DMS114 treated with DMSO at 0.1 percent for 48 hours (cell line): Measurements from ENCODE around the gene PRPF6.

Source experiments
- DNase-seq: peaks from one replicate; lab custom pipeline; 2025; ENCODE audit not compliant: unreplicated experiment; lab: John Stamatoyannopoulos, UW

The PRPF6 gene

GRCh38 chr20:64032706-64033624 lies 52.0 kb downstream of the PRPF6 start:
- no peak for DNase-seq

DNA sequence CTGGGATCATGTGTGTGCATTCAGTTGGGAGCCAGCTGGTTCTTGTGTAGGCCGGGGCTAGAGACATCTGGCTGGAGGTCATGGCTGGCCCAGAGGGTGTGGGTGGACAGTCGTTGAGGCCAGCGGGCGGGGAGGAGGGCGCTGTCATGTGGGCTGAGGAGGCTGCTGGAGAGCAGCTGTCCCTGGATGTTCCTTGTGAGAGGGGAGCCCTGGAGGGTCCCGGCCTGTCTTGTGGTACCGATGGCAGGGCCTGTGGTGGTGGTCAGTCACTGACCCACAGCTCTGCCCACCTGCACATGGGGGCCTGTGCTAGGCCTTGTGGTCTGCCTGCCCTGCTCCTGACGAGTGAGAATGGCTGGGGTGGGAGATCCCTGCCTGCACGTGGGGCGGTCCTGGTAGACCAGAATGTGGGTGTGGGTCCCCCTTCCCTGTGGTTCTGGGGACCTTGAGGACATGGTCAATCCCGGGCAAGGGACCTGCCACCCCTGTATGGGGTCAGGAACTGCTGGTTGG lies 53.1 kb downstream of the PRPF6 start:
- no peak for DNase-seq

- DNase-seq: no peak
Measured at GRCh38 chr20:64035066-64035932, 54.4 kb downstream of the PRPF6 start.

GRCh38 chr20:64035933-64036345 lies 55.0 kb downstream of the PRPF6 start, which contains the start of gene C20orf204:
Gene C20orf204 (plus strand): TSS chr20:64036182. CDS start chr20:64036324, 142 bp downstream.
- DNase-seq: no peak

- DNase-seq: no peak
Measured at GRCh38 chr20:64036346-64037198, 55.6 kb downstream of the PRPF6 start.

DNA sequence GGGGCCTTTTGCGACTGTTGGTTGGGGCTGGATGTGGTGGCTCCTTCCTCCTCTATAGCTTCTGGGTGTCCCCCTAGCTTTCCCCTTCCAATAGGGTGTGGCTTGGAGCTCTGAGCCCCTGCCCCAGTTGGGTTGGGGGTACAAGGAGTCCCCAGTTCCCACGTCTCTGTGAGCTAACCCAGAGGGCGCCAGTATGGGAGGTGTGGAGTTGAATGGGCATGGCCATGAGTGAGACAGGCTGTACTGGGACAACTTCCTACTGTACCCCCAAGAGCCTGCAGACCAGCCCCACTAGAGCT lies 56.2 kb downstream of the PRPF6 start:
- no peak for DNase-seq

DNA sequence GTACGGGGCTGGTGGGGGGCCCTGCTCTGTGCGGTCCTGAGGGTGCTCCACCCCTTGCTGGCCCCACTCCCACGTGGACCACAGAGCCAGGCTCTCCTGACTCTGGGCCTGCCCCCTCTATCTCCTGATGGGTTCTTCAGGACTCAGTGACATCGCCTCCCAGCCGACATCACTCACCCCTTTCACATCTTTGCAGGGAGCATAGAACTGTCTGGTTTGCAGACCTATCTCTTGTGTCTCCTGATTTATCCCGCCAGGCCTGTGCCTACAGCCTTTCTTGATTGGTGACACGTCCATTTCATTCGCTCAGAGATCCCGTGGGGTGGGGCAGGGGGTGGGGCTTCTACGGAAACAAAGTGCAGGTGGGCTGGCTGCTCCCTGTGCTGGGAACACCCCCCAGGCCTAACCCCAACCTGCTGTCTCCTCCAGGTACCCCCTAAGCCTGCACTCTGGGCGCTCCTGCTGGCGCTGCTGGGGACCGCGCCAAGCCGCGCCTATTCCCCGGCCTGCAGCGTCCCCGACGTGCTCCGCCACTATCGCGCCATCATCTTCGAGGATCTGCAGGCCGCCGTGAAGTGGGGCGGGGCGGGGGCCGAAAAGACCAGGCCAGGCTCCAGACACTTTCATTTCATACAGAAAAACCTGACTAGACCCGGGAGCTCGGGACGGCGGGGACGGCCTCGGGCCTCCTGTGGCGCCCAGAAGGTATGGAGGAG lies 56.7 kb downstream of the PRPF6 start:
- no peak for DNase-seq

DNA sequence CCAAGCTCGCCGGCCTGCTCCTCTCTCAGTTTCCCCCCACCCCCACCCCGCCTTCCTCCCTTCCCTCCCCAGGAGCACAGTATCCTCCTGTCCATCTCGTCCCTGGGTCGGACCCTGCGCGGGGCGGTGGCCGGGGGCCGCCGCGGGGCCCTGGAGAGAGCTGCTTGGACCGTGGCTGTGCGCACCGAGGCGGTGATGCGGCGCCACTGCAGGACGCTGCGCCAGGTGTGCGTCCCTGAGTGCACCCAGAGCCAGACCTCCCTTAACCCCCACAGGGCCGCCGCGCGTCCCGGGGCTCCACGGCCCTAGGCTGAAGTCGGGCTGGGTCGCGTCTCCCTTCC lies 57.3 kb downstream of the PRPF6 start:
- no peak for DNase-seq

GRCh38 chr20:64038565-64039292 lies 57.8 kb downstream of the PRPF6 start:
- DNase-seq: no peak

- no peak for DNase-seq
Measured at GRCh38 chr20:64039293-64040160, 58.6 kb downstream of the PRPF6 start.

DNA sequence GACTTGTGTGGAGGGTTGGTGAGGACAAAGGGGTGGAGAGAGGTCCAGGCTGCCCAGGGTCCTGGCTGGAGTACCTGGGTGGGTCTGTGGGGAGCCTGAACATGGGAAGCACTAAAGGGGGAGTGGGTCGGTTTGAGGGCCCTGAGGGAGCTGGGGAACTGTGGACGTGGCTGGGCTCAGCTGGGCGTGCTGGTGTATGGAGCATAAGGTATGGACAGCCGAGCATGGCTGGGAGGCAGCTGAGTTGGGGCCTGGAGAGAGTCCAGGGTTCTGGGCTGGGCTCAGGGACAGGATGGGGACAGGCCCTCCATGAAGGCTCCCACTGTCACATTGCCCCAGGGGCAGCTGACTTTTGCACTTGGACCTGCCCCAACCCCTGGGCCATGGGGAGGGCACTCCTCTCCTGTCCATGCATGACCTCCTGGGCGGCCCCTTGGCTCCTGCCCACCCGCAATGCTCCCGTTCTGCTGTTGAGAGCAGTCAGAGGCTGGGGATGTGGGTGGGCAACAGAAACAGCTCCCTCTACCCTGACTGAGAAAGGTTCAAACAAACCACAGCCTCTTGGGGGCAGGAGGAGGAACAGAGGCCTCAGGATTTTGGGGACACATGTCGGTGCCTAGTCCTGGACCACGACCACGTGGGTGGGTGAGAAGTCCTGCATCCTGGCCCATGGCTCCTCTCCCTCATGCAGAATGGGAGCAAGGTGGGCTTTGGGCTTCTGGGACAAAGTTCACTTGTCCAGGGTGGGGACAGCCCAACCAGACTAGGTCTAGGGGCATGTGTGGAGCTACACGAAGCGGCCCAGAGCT lies 59.5 kb downstream of the PRPF6 start:
- DNase-seq: no peak

DNA sequence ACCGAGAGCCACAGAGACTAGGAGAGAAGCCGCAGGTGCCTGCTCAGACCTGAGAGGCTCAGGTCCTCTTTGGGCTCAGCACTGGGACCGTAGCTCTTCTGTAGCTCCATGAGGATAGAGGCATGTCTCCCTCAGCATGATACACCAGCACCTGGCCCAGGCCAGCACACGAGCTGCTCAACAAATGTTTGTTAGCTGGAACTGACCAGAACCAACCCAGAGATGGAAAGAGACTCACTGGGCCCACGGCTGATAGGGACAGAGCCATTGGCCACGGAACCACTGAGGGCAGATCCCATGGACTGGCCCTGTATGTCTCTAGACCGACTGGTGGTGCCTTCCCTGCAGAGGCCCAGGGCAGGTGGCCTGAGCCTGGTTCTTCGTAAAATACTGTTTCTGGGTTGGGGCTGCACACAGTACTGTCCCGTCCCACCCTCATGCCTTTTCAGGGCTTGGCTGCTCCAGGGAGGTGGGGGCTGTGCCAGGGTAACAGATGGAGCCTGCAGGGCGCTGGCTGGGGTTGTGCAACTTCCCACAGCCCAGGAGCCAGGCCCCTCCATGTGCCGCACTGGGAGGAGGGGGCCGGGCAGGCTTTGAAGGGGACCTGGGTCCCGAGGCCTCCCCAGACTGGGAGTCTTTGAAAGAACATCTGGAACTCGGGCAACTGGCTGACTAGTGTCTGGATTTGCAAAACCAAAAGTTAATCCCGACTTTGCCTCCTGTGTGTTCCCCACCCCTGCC lies 60.3 kb downstream of the PRPF6 start:
- no peak for DNase-seq

DNA sequence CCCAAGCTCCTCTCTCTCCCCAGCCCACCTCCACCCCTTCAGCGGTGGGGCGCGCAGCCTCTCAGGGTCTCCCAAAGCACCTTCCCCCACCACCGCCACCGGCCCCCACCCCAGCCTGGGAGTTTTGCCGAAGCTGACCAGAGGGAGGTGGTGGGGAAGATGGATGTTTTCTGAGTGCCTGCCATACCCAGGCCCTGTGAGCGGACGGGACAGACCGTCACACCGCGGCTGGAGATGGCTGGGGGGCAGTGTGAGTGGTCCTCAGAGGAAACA lies 60.8 kb downstream of the PRPF6 start:
- no peak for DNase-seq

DNA sequence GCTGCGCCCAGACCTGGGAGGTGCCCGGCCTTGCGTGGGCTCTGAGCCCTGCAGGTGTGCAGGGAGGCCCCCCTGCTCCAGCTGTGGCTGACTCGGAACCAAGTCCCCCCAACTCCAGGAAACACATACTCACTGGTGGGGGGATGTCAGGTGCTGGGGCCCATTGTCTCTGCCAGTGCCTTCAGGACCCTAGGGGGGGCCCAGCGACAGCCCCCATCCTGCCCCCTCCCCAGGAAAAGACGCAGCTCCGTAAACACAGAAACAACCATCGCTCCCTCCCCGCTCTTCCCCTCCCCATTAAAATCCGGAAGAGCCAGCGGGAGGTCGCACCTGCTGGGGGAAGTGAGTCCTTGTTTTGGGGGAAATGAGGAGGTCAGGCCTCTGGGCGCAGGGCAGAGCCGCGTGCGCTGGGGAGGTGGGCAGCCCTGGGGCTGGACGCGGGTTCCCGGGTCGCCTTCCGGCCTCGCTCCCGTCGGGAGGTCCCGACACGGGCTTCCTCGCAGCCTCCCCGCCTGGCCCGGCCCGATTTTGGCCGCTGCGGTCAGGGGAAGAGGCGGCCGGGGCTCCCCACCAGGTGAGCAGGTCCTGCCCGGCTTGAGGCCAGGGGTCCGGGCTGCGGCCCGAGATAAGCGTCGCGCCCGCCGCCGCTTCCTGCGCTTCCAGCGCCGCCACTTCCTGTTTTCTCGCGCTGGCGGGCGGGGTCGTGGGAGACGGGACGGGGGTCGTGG lies 61.3 kb downstream of the PRPF6 start:
- no peak for DNase-seq

DNA sequence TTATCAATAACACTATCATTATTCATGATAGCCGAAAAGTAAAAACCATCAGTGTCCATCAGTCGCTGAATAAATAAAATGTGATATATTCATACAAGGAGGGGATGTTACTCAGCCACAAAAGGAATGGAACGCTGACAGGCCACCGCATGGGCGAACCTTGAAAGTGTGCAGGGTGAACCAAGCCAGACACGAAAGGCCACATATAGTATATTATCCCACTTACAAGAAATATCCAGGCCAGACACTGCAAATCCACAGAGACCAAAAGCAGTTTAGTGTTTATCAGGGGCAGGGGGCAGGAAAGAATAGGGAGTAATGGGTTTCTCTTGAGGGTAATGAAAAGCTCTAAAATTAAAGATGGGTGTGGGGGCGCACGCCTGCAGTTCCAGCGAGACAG lies 62.8 kb downstream of the PRPF6 start:
- no peak for DNase-seq

DNA sequence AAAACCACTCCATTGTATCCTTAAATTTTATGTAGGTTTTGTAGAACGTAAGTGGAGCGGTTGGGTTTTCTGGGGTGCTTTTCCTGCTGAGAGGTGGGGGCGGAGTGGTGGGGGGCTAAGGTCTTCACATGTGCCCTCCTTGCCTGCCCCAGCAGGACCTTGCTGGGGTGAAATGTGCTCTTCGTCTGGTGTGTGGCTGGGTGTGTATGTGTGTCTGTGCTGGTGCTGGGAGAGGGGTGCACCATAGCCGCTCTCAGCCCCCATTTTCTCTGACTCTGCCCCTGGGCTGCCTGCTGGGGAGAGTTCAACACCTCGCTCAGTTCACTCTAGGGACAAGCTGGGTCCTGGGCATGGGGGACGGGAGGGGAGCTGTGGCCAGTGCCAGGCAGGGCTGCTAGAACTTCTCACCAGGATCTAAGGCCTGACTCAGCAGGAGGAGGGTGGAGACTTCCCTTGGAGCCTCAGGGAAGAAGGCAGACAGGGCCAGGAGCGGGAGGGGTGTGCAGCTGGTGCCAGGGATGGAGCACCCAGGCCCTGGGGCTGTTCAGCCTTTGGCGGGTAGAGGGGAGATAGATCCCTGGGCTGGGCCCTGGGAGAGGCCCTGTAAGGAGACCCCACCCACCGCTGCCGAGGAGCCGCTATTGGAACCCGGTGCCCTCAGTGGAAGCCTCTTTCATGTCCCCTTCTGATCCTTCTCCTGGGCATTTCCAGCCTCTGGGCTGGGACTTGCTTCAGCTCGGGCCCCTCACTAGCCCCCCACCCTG lies 63.7 kb downstream of the PRPF6 start:
- no peak for DNase-seq
